ENCODE measurements around the gene TEX14. TPM values are rescaled to one million over a fixed set of nuclear protein-coding genes. Genes with fewer than 3 reads are reported as not detected.
A peak's percentile ranks its signal among the peaks of the same experiment; 100 is the strongest.

The TEX14 gene
- total and polyA plus RNA-seq, 10 of the 15 experiments (the other 5 are each of a cell fraction or from before 2014, with no cell fraction given): 0.15 to 1.3 (median 0.66) TPM

DNA sequence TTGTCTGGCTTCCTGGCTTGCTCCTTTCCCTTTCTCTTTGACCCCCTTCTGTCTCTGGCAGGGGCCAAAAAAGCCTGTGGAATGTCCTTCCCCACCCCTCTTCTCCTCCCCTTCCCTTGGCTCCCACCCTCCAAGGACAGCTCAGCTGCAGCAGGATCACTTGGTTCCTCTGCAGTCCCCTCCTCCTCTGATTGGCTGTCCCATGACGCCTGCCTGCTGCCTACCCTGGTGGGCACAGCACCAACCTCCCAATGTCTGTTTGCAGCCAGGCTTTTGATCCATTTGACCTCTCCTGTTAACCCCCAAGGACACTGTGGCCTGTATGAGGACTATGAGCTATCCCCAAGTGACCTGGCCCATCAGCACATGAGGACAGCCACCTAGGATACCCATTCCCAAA is 162.6 kb downstream of the TEX14 start:
- Histone ChIP-seq H3K4me2 (ENCODE audit: control insufficient read depth, insufficient read depth) (no peak overlapping the region), H2AFZ (ENCODE audit: control insufficient read depth, low read depth, low read length) (no peak overlapping the region), H3K79me2 (ENCODE audit: control insufficient read depth, insufficient read depth, low read length) (no peaks in the 10 kb centered on the region), H3K36me3 (ENCODE audit: control insufficient read depth in 2 of 2, insufficient read depth in 2 of 2, low read length in 1 of 2) (no peaks in the 10 kb centered on the region), H3K9me3 (replicated peaks; ENCODE audit: control insufficient read depth, insufficient read depth, low read length) (no peaks in the 10 kb centered on the region), H3K4me1 (ENCODE audit: control insufficient read depth, insufficient read depth, low read length) (0 out of 2 replicates have a peak, but pooled peaks cover 3% of the 10 kb centered on the region), H3K27me3 (replicated peaks in 1 of 2; ENCODE audit: control insufficient read depth in 2 of 2, insufficient read depth in 2 of 2, low read length in 1 of 2) (peaks cover 4 to 6% of the 10 kb centered on the region in 2 experiments; a peak in 3 of 4 replicates), H4K20me1 (ENCODE audit: control insufficient read depth, insufficient read depth) (no peaks in the 10 kb centered on the region), H3K27ac (ENCODE audit: control insufficient read depth, insufficient read depth) (no peak overlapping the region), H3K4me3 (no peak overlapping the region), H3K9ac (ENCODE audit: control insufficient read depth, insufficient read depth, low read length) (no peak overlapping the region)
- no TSS peak for BruUV-seq (replicated peaks)
- TF ChIP-seq KAT2A (conservative IDR thresholded peaks at IDR 0.05; ENCODE audit: control insufficient read depth, low read depth, low read length) (no peak), NFYB (IDR thresholded peaks at IDR 0.05; ENCODE audit: insufficient read depth, low read depth, low read length) (0 out of 2 replicates have a peak, but pooled peaks have one; percentile 32)
- WGBS (ENCODE audit: insufficient coverage, insufficient replicate concordance, low lambda C conversion rate, missing lambda C conversion rate): 0% methylated on average over 1 of the region's 1 CpG
- no peak for ATAC-seq
- ChIA-PET CTCF (interaction anchor here (0.5 to 2.3 kb wide), 4 partner anchors 12 to 1412 kb away, joined by 3 to 9 read pairs (median 6); no protein-coding TSS in a partner anchor), POLR2A (no interaction called here), SMC1A (ENCODE audit: uncharacterized antibody, unreplicated experiment) (no interaction called here), RAD21 (ENCODE audit: unreplicated experiment) (no interaction called here)
- no peak for DNase-seq (ENCODE audit: low read depth, low spot score)
- FAIRE-seq: no peak
- intact Hi-C loops (cut with micrococcal nuclease; ENCODE audit: unreplicated experiment): no loop called here
- in situ Hi-C loops (cut with MboI): no loop called here

GRCh38 chr17:58528443-58528842 is 163.4 kb downstream of the TEX14 start:
- FAIRE-seq: no peak
- DNase-seq (ENCODE audit: low read depth, low spot score): no peak
- ChIA-PET POLR2A (no interaction called here), SMC1A (ENCODE audit: uncharacterized antibody, unreplicated experiment) (interaction anchor here (1.2 to 1.3 kb wide), 2 partner anchors 13 to 52 kb away, joined by 3 to 4 read pairs; no protein-coding TSS in a partner anchor), CTCF (interaction anchor here (1.2 to 2.3 kb wide), 3 partner anchors 49 to 476 kb away, joined by 4 to 9 read pairs (median 9); no protein-coding TSS in a partner anchor), RAD21 (ENCODE audit: unreplicated experiment) (no interaction called here)
- Histone ChIP-seq H3K27ac (ENCODE audit: control insufficient read depth, insufficient read depth) (no peak overlapping the region), H3K4me2 (ENCODE audit: control insufficient read depth, insufficient read depth) (no peak overlapping the region), H3K9ac (ENCODE audit: control insufficient read depth, insufficient read depth, low read length) (no peak overlapping the region), H3K4me3 (no peak overlapping the region), H4K20me1 (ENCODE audit: control insufficient read depth, insufficient read depth) (no peaks in the 10 kb centered on the region), H3K9me3 (replicated peaks; ENCODE audit: control insufficient read depth, insufficient read depth, low read length) (no peaks in the 10 kb centered on the region), H3K4me1 (ENCODE audit: control insufficient read depth, insufficient read depth, low read length) (0 out of 2 replicates have a peak, but pooled peaks cover 3% of the 10 kb centered on the region), H3K79me2 (ENCODE audit: control insufficient read depth, insufficient read depth, low read length) (no peaks in the 10 kb centered on the region), H3K36me3 (ENCODE audit: control insufficient read depth in 2 of 2, insufficient read depth in 2 of 2, low read length in 1 of 2) (no peaks in the 10 kb centered on the region), H3K27me3 (replicated peaks in 1 of 2; ENCODE audit: control insufficient read depth in 2 of 2, insufficient read depth in 2 of 2, low read length in 1 of 2) (peaks cover 4 to 6% of the 10 kb centered on the region in 2 experiments; a peak in 3 of 4 replicates), H2AFZ (ENCODE audit: control insufficient read depth, low read depth, low read length) (no peak overlapping the region)
- in situ Hi-C loops (cut with MboI): no loop called here
- intact Hi-C loops (cut with micrococcal nuclease; ENCODE audit: unreplicated experiment): no loop called here
- 45% methylated on average over 3 of the region's 3 CpGs for WGBS (ENCODE audit: insufficient coverage, insufficient replicate concordance, low lambda C conversion rate, missing lambda C conversion rate)
- no TSS peak for BruUV-seq (replicated peaks)
- ATAC-seq: no peak
- TF ChIP-seq MLLT1 (IDR thresholded peaks at IDR 0.05) (no peak), EP300 (IDR thresholded peaks at IDR 0.05; ENCODE audit: borderline replicate concordance in 1 of 2, control insufficient read depth in 1 of 2, low read depth in 2 of 2, low read length in 2 of 2) (no peak), TCF7 (IDR thresholded peaks at IDR 0.05; ENCODE audit: borderline replicate concordance) (no peak), RUNX3 (IDR thresholded peaks at IDR 0.05; ENCODE audit: low read length) (no peak), MYC (IDR thresholded peaks at IDR 0.05; ENCODE audit: insufficient read depth, insufficient read length, insufficient replicate concordance, low read length, severe bottlenecking) (no peak), ZNF384 (IDR thresholded peaks at IDR 0.05; ENCODE audit: borderline replicate concordance, low read depth, low read length) (no peak), SREBF1 (IDR thresholded peaks at IDR 0.05; ENCODE audit: low read length) (no peak), EGR1 (IDR thresholded peaks at IDR 0.05; ENCODE audit: borderline replicate concordance in 1 of 2, low read depth in 2 of 2, low read length in 2 of 2) (no peak), ZNF24 (IDR thresholded peaks at IDR 0.05) (no peak)
- TF ChIP-seq, protein P1, sequence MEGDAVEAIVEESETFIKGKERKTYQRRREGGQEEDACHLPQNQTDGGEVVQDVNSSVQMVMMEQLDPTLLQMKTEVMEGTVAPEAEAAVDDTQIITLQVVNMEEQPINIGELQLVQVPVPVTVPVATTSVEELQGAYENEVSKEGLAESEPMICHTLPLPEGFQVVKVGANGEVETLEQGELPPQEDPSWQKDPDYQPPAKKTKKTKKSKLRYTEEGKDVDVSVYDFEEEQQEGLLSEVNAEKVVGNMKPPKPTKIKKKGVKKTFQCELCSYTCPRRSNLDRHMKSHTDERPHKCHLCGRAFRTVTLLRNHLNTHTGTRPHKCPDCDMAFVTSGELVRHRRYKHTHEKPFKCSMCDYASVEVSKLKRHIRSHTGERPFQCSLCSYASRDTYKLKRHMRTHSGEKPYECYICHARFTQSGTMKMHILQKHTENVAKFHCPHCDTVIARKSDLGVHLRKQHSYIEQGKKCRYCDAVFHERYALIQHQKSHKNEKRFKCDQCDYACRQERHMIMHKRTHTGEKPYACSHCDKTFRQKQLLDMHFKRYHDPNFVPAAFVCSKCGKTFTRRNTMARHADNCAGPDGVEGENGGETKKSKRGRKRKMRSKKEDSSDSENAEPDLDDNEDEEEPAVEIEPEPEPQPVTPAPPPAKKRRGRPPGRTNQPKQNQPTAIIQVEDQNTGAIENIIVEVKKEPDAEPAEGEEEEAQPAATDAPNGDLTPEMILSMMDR (IDR thresholded peaks at IDR 0.05 in 2 of 3, conservative IDR thresholded peaks at IDR 0.05 in 1 of 3; ENCODE audit: control insufficient read depth in 2 of 3, extremely low read depth in 1 of 3, insufficient read depth in 1 of 3, low read depth in 3 of 3, low read length in 3 of 3): no peak
- TF ChIP-seq, protein P2, sequence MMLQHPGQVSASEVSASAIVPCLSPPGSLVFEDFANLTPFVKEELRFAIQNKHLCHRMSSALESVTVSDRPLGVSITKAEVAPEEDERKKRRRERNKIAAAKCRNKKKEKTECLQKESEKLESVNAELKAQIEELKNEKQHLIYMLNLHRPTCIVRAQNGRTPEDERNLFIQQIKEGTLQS (IDR thresholded peaks at IDR 0.05; ENCODE audit: borderline replicate concordance, extremely low read depth, low read depth, low read length): no peak

Measured in GM12878 (cell line).